Measurements from ENCODE around the gene R3HDM4.

Gene R3HDM4

GRCh38 chr19:950352-951066 is 37.5 kb upstream of the R3HDM4 start:
- Histone ChIP-seq H3K27ac (replicated peaks) (no peak overlapping the region), H3K27me3 (ENCODE audit: insufficient read depth, poor library complexity, severe bottlenecking) (no peaks in the 10 kb centered on the region), H3K4me3 (replicated peaks; ENCODE audit: insufficient read depth, low read length) (no peak overlapping the region)
- no peak for DNase-seq (ENCODE audit: low read depth in 1 of 2, low spot score in 1 of 2)
- TF ChIP-seq REST (IDR thresholded peaks at IDR 0.05; ENCODE audit: insufficient replicate concordance, low read depth): no peak

- no peak for TF ChIP-seq CTCF (IDR thresholded peaks at IDR 0.05; ENCODE audit: insufficient read depth, low read length)
- no peak for TF ChIP-seq GABPA (IDR thresholded peaks at IDR 0.05; ENCODE audit: low read depth)
- TF ChIP-seq SPI1 (IDR thresholded peaks at IDR 0.05; ENCODE audit: borderline replicate concordance, low read depth): no peak
- no peak for TF ChIP-seq REST (IDR thresholded peaks at IDR 0.05; ENCODE audit: insufficient replicate concordance, low read depth)
- no peak for TF ChIP-seq POLR2AphosphoS5 (IDR thresholded peaks at IDR 0.05; ENCODE audit: low read depth)
- Histone ChIP-seq H3K4me3 (replicated peaks; ENCODE audit: insufficient read depth, low read length) (no peak overlapping the region), H3K27me3 (ENCODE audit: insufficient read depth, poor library complexity, severe bottlenecking) (no peaks in the 10 kb centered on the region), H3K27ac (replicated peaks) (no peak overlapping the region)
- no peak for DNase-seq (ENCODE audit: low read depth in 1 of 2, low spot score in 1 of 2)
Measured at GRCh38 chr19:948842-949496, 36.0 kb upstream of the R3HDM4 start.

- DNase-seq (ENCODE audit: low read depth in 1 of 2, low spot score in 1 of 2): peak in 1 of 2 experiments; percentile 92
- TF ChIP-seq SPI1 (IDR thresholded peaks at IDR 0.05; ENCODE audit: borderline replicate concordance, low read depth) (peak; percentile 98), REST (IDR thresholded peaks at IDR 0.05; ENCODE audit: insufficient replicate concordance, low read depth) (peak; percentile 52), POLR2AphosphoS5 (IDR thresholded peaks at IDR 0.05; ENCODE audit: low read depth) (peak; percentile 97), GABPA (IDR thresholded peaks at IDR 0.05; ENCODE audit: low read depth) (peak; percentile 49; the same call in 1 of the 2 replicates), CTCF (IDR thresholded peaks at IDR 0.05; ENCODE audit: insufficient read depth, low read length) (no peak)
- H3K4me3 ChIP-seq (replicated peaks; ENCODE audit: insufficient read depth, low read length): no peak overlapping the region
- no peaks in the 10 kb centered on the region for H3K27me3 ChIP-seq (ENCODE audit: insufficient read depth, poor library complexity, severe bottlenecking)
- H3K27ac ChIP-seq (replicated peaks): peak overlapping the region; percentile 21; the same call in 1 of the 2 replicates
Measured at GRCh38 chr19:947707-948539, 34.9 kb upstream of the R3HDM4 start.

Data from HL-60 (cell line).